WTC11 (cell line): ENCODE measurements around the gene KLHL22. TPM values are rescaled to one million over a fixed set of nuclear protein-coding genes. Genes with fewer than 3 reads are reported as not detected.

Experiments used
- ATAC-seq: fragments of 200-7000 bp; cut with Tn5 transposase; 2 replicates; pipeline ENCODE4 v1.10.0; 2021; ENCODE audit warnings: mild to moderate bottlenecking, moderate library complexity
- CTCF ChIA-PET: fragments of 300-600 bp; sonication (Branson Sonifier 250); formaldehyde crosslinking; loops from one replicate; lab custom pipeline; 2021; ENCODE audit warnings: antibody characterized with exemption; lab: Charles Lee
- POLR2A ChIA-PET: fragments of 350-600 bp; sonication (Branson Sonifier 250); formaldehyde crosslinking; loops from one replicate; lab custom pipeline; 2021; ENCODE audit warnings: antibody characterized with exemption; lab: Charles Lee
- DNase-seq: peaks from one replicate; pipeline ENCODE4 v3.0.0; 2021; ENCODE audit warnings: low spot score
- H3K27ac Mint-ChIP-seq: 2 replicates; pipeline ENCODE4 v1.8.0; 2021; ENCODE audit warnings: mixed read lengths
- H3K27me3 Mint-ChIP-seq: 2 replicates; pipeline ENCODE4 v1.8.0; 2021; ENCODE audit warnings: low read depth, mild to moderate bottlenecking, moderate library complexity, mixed read lengths
- H3K36me3 Mint-ChIP-seq: 2 replicates; pipeline ENCODE4 v1.8.0; 2021; ENCODE audit warnings: mixed read lengths
- H3K4me1 Mint-ChIP-seq: 2 replicates; pipeline ENCODE4 v1.8.0; 2022; ENCODE audit warnings: mixed read lengths
- H3K4me3 Mint-ChIP-seq: 2 replicates; pipeline ENCODE4 v1.8.0; 2021; ENCODE audit warnings: mild to moderate bottlenecking, moderate library complexity, mixed read lengths
- H3K9me3 Mint-ChIP-seq: 2 replicates; pipeline ENCODE4 v1.8.0; 2021; ENCODE audit warnings: mixed read lengths
- CREM ChIP-seq: sonication (generic); formaldehyde crosslinking; IDR thresholded peaks from 2 replicates; pipeline ENCODE4 v1.8.1; 2022; ENCODE audit warnings: mild to moderate bottlenecking, missing genetic modification reagents, moderate library complexity
- FOXJ3 ChIP-seq: sonication (generic); formaldehyde crosslinking; IDR thresholded peaks from 2 replicates; pipeline ENCODE4 v1.9.0; 2021; ENCODE audit warnings: missing genetic modification reagents, mild to moderate bottlenecking, borderline replicate concordance
- FOXP1 ChIP-seq: sonication (generic); formaldehyde crosslinking; IDR thresholded peaks from 2 replicates; pipeline ENCODE4 v1.8.0; 2022; ENCODE audit warnings: missing genetic modification reagents, mild to moderate bottlenecking, moderate library complexity, borderline replicate concordance
- HMGA2 ChIP-seq: fragments of 250-450 bp; sonication (Bioruptor Pico); IDR thresholded peaks from 2 replicates; pipeline ENCODE4 v1.4.0; 2021; ENCODE audit warnings: mild to moderate bottlenecking, moderate library complexity
- JUN ChIP-seq: sonication (generic); formaldehyde crosslinking; IDR thresholded peaks from 2 replicates; pipeline ENCODE4 v1.8.0; 2023; ENCODE audit warnings: mild to moderate bottlenecking, missing genetic modification reagents
- NFATC4 ChIP-seq: fragments of 250-450 bp; sonication (Bioruptor Pico); IDR thresholded peaks from 2 replicates; pipeline ENCODE4 v1.9.0; 2021; ENCODE audit warnings: mild to moderate bottlenecking
- NFE2L1 ChIP-seq: sonication (generic); formaldehyde crosslinking; IDR thresholded peaks from 2 replicates; pipeline ENCODE4 v1.8.1; 2023; ENCODE audit warnings: missing genetic modification reagents
- TEAD1 ChIP-seq: sonication (generic); formaldehyde crosslinking; IDR thresholded peaks from 2 replicates; pipeline ENCODE4 v1.8.0; 2022; ENCODE audit warnings: mild to moderate bottlenecking, missing genetic modification reagents
- TEAD4 ChIP-seq: sonication (generic); formaldehyde crosslinking; IDR thresholded peaks from 2 replicates; pipeline ENCODE4 v1.8.0; 2022; ENCODE audit warnings: mild to moderate bottlenecking, missing genetic modification reagents
- ZNF232 ChIP-seq: sonication (generic); formaldehyde crosslinking; IDR thresholded peaks from 2 replicates; pipeline ENCODE4 v1.8.0; 2022; ENCODE audit warnings: mild to moderate bottlenecking, missing genetic modification reagents
- ZNF317 ChIP-seq: sonication (generic); formaldehyde crosslinking; IDR thresholded peaks from 2 replicates; pipeline ENCODE4 v1.8.1; 2023; ENCODE audit warnings: low read depth, mild to moderate bottlenecking, moderate library complexity, missing genetic modification reagents, borderline replicate concordance
- total RNA-seq: library from RNA; stranded (reverse); gene quantifications from 3 replicates; pipeline ENCODE4 v1.2.3, GENCODE V29; 2021
- TF ChIP-seq, protein P1 (sequence below): sonication (generic); formaldehyde crosslinking; IDR thresholded peaks from 2 replicates; pipeline ENCODE4 v1.8.0; 2022; ENCODE audit warnings: mild to moderate bottlenecking, missing genetic modification reagents
- TF ChIP-seq, protein P2 (sequence below): fragments of 200-600 bp; IDR thresholded peaks from 2 replicates; pipeline ENCODE4 v1.8.0; 2022; ENCODE audit warnings: antibody characterized with exemption
- TF ChIP-seq, protein P3 (sequence below): fragments of 250-450 bp; sonication (Bioruptor Pico); IDR thresholded peaks from 2 replicates; pipeline ENCODE4 v1.9.0; 2021; ENCODE audit warnings: moderate library complexity, mild to moderate bottlenecking, inconsistent platforms, borderline replicate concordance
- TF ChIP-seq, protein P4 (sequence below): fragments of 250-450 bp; sonication (Bioruptor Pico); IDR thresholded peaks from 2 replicates; pipeline ENCODE4 v1.9.0; 2021; ENCODE audit warnings: mild to moderate bottlenecking
- TF ChIP-seq, protein P5 (sequence below): sonication (generic); formaldehyde crosslinking; IDR thresholded peaks from 2 replicates; pipeline ENCODE4 v1.8.0; 2023; ENCODE audit warnings: missing genetic modification reagents, mild to moderate bottlenecking, borderline replicate concordance
- TF ChIP-seq, protein P6 (sequence below): fragments of 250-450 bp; sonication (Bioruptor Pico); IDR thresholded peaks from 2 replicates; pipeline ENCODE4 v1.9.0; 2021; ENCODE audit warnings: mild to moderate bottlenecking

The KLHL22 gene
- total RNA-seq, 1 experiment from 2014 or later: 15.7 TPM

DNA sequence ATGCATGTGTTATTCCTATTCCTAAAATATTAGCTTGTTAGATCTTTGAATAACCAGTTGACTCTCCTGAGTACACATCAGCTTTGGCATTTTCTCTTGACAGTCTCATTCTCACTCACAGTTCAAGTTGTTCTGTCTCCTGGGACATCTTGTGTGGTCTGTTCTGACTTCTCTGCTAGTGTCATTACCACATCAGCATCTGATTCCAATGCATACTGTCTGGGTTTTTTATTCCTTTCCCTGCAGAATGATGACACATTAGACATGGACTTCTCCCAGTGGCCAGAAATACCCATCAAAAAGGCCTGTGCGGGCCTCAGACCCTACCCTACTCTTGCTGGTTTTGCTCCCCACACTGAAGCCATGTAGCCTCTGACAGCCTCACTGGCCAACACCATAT is 99.0 kb downstream of the KLHL22 start:
- no peak for TF ChIP-seq FOXJ3 (CRISPR knock-in tag)
- TF ChIP-seq TEAD4 (CRISPR knock-in tag): no peak
- no peak for TF ChIP-seq JUN (CRISPR knock-in tag)
- no peak for TF ChIP-seq CREM (CRISPR knock-in tag)
- TF ChIP-seq, protein P1, sequence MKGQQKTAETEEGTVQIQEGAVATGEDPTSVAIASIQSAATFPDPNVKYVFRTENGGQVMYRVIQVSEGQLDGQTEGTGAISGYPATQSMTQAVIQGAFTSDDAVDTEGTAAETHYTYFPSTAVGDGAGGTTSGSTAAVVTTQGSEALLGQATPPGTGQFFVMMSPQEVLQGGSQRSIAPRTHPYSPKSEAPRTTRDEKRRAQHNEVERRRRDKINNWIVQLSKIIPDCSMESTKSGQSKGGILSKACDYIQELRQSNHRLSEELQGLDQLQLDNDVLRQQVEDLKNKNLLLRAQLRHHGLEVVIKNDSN (CRISPR knock-in tag): no peak
- TF ChIP-seq, protein P2, sequence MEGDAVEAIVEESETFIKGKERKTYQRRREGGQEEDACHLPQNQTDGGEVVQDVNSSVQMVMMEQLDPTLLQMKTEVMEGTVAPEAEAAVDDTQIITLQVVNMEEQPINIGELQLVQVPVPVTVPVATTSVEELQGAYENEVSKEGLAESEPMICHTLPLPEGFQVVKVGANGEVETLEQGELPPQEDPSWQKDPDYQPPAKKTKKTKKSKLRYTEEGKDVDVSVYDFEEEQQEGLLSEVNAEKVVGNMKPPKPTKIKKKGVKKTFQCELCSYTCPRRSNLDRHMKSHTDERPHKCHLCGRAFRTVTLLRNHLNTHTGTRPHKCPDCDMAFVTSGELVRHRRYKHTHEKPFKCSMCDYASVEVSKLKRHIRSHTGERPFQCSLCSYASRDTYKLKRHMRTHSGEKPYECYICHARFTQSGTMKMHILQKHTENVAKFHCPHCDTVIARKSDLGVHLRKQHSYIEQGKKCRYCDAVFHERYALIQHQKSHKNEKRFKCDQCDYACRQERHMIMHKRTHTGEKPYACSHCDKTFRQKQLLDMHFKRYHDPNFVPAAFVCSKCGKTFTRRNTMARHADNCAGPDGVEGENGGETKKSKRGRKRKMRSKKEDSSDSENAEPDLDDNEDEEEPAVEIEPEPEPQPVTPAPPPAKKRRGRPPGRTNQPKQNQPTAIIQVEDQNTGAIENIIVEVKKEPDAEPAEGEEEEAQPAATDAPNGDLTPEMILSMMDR: no peak
- no peak for TF ChIP-seq ZNF317 (CRISPR knock-in tag)
- no peak for TF ChIP-seq NFE2L1
- Mint-ChIP-seq H3K4me1 (peaks cover 39% of the 10 kb centered on the region), H3K9me3 (no peaks in the 10 kb centered on the region), H3K36me3 (peaks cover 23% of the 10 kb centered on the region), H3K27ac (no peak overlapping the region), H3K4me3 (peak overlapping the region; percentile 87; the same call in 1 of the 2 replicates), H3K27me3 (no peaks in the 10 kb centered on the region; the same call in none of the 2 replicates)
- POLR2A ChIA-PET: no interaction called here
- no peak for DNase-seq
- no peak for ATAC-seq
- CTCF ChIA-PET: interaction anchor here (2.4 to 4.5 kb wide), 2 partner anchors 22 to 60 kb away, joined by 8 to 30 read pairs; no protein-coding TSS in a partner anchor

DNA sequence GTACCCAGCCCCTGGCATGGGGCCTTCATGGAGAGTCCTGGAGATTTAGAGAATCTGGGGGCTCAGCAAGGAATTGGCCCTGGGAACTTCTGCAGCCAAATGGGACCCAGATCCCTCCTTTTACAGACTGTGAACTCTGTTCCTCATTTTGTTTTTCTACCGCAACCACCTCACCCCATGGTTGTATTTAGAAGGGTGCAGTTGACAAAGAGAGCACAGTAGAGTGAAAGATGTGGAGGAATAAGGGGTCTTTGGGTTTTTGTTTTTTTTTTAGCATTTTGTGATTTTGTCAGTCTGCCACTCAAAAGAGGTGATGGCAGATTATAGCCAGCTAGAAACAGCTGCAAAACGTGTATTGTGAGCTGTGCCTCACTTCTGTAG is 99.7 kb downstream of the KLHL22 start:
- POLR2A ChIA-PET: no interaction called here
- no peaks in the 10 kb centered on the region for H3K9me3 Mint-ChIP-seq

DNA sequence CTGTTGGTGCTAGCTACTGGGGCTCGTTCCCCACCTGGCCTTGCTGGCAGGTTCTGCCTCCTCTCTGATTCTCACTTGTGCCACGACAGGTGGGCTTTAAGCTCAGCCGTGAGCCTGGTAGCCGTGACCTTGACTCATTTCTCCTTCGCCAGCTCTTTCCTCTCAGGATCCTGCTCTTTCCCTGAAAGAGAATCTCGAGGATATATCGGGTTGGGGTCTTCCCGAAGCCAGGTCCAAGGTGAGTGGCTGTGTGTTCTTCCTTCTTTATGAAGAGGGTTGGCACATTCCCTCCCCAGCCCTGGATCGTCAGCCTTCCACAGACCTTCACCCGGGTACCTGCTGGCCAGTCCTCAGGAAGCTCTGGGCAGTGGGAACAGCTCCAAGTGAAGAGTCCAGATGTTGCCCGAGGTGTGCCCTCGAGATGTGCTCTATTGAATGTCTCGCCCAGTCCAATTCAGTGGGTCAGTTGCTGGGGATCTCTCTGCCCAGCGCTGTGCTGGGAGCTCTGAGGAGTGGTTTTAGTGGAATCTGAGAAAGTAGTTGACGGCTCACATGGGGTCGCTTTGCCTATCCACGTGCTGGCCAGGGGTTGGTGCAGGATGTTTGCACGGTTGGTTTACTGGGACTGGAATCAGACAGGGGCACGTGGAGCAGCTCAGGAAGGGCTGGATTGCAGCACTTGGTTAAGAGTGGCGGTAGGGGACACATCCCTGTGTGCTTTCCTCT is 100.3 kb downstream of the KLHL22 start:
- Mint-ChIP-seq H3K4me1 (peaks cover 39% of the 10 kb centered on the region), H3K4me3 (peak overlapping the region; percentile 87), H3K9me3 (no peaks in the 10 kb centered on the region), H3K36me3 (peaks cover 20% of the 10 kb centered on the region), H3K27me3 (no peaks in the 10 kb centered on the region; the same call in none of the 2 replicates), H3K27ac (0 out of 2 replicates have a peak overlapping the region, but pooled peaks have one; percentile 19)
- CTCF ChIA-PET: interaction anchor here (0.6 to 4.5 kb wide), 6 partner anchors 15 to 78 kb away, joined by 3 to 30 read pairs (median 4); partner anchors contain the start of gene DGCR6L
- DNase-seq (no peak), ATAC-seq (no peak)
- POLR2A ChIA-PET: no interaction called here
- TF ChIP-seq NFATC4 (CRISPR knock-in tag) (no peak), FOXP1 (CRISPR knock-in tag) (no peak), TEAD1 (no peak), ZNF317 (CRISPR knock-in tag) (no peak), ZNF232 (CRISPR knock-in tag) (no peak), HMGA2 (CRISPR knock-in tag) (no peak)
- TF ChIP-seq, protein P3, sequence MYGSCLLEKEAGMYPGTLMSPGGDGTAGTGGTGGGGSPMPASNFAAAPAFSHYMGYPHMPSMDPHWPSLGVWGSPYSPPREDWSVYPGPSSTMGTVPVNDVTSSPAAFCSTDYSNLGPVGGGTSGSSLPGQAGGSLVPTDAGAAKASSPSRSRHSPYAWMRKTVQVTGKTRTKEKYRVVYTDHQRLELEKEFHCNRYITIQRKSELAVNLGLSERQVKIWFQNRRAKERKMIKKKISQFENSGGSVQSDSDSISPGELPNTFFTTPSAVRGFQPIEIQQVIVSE (CRISPR knock-in tag): no peak
- TF ChIP-seq, protein P4, sequence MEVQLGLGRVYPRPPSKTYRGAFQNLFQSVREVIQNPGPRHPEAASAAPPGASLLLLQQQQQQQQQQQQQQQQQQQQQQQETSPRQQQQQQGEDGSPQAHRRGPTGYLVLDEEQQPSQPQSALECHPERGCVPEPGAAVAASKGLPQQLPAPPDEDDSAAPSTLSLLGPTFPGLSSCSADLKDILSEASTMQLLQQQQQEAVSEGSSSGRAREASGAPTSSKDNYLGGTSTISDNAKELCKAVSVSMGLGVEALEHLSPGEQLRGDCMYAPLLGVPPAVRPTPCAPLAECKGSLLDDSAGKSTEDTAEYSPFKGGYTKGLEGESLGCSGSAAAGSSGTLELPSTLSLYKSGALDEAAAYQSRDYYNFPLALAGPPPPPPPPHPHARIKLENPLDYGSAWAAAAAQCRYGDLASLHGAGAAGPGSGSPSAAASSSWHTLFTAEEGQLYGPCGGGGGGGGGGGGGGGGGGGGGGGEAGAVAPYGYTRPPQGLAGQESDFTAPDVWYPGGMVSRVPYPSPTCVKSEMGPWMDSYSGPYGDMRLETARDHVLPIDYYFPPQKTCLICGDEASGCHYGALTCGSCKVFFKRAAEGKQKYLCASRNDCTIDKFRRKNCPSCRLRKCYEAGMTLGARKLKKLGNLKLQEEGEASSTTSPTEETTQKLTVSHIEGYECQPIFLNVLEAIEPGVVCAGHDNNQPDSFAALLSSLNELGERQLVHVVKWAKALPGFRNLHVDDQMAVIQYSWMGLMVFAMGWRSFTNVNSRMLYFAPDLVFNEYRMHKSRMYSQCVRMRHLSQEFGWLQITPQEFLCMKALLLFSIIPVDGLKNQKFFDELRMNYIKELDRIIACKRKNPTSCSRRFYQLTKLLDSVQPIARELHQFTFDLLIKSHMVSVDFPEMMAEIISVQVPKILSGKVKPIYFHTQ (CRISPR knock-in tag): no peak
- TF ChIP-seq, protein P1 (CRISPR knock-in tag): no peak
- TF ChIP-seq, protein P5, sequence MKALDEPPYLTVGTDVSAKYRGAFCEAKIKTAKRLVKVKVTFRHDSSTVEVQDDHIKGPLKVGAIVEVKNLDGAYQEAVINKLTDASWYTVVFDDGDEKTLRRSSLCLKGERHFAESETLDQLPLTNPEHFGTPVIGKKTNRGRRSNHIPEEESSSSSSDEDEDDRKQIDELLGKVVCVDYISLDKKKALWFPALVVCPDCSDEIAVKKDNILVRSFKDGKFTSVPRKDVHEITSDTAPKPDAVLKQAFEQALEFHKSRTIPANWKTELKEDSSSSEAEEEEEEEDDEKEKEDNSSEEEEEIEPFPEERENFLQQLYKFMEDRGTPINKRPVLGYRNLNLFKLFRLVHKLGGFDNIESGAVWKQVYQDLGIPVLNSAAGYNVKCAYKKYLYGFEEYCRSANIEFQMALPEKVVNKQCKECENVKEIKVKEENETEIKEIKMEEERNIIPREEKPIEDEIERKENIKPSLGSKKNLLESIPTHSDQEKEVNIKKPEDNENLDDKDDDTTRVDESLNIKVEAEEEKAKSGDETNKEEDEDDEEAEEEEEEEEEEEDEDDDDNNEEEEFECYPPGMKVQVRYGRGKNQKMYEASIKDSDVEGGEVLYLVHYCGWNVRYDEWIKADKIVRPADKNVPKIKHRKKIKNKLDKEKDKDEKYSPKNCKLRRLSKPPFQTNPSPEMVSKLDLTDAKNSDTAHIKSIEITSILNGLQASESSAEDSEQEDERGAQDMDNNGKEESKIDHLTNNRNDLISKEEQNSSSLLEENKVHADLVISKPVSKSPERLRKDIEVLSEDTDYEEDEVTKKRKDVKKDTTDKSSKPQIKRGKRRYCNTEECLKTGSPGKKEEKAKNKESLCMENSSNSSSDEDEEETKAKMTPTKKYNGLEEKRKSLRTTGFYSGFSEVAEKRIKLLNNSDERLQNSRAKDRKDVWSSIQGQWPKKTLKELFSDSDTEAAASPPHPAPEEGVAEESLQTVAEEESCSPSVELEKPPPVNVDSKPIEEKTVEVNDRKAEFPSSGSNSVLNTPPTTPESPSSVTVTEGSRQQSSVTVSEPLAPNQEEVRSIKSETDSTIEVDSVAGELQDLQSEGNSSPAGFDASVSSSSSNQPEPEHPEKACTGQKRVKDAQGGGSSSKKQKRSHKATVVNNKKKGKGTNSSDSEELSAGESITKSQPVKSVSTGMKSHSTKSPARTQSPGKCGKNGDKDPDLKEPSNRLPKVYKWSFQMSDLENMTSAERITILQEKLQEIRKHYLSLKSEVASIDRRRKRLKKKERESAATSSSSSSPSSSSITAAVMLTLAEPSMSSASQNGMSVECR (CRISPR knock-in tag): no peak

More for the DNA sequence above, 99.7 kb downstream of the KLHL22 start:
- Mint-ChIP-seq H3K36me3 (peaks cover 23% of the 10 kb centered on the region), H3K4me1 (peaks cover 39% of the 10 kb centered on the region), H3K27ac (no peak overlapping the region), H3K4me3 (peak overlapping the region; percentile 87), H3K27me3 (no peaks in the 10 kb centered on the region; the same call in none of the 2 replicates)
- TF ChIP-seq TEAD4 (CRISPR knock-in tag): no peak
- TF ChIP-seq, protein P6, sequence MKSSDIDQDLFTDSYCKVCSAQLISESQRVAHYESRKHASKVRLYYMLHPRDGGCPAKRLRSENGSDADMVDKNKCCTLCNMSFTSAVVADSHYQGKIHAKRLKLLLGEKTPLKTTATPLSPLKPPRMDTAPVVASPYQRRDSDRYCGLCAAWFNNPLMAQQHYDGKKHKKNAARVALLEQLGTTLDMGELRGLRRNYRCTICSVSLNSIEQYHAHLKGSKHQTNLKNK: no peak
- ATAC-seq (no peak), DNase-seq (no peak)
- CTCF ChIA-PET: interaction anchor here (2.4 to 4.5 kb wide), 2 partner anchors 22 to 60 kb away, joined by 8 to 30 read pairs; no protein-coding TSS in a partner anchor
